Left lung (tissue), 10 donors: ENCODE measurements around the gene PHACTR1. TPM values are rescaled to one million over a fixed set of nuclear protein-coding genes. Genes with fewer than 3 reads are reported as not detected.

ENCODE experiments used
- ATAC-seq: fragments of 200-7000 bp; cut with Tn5 transposase; one replicate; pipeline ENCODE4 v1.9.1; 2020; ENCODE audit warnings: moderate library complexity
- DNase-seq, 4 donors: peaks; one replicate each; pipeline ENCODE4 v3.0.0-alpha.2; 2013 to 2020
- H3K27ac ChIP-seq, 2 donors: fragments of 200-600 bp; sonication (generic) in 1 of 2; one replicate each; pipeline versions ENCODE4 v1.5.0 to v1.8.0; 2020 to 2021
- H3K27me3 ChIP-seq, 2 donors: fragments of 200-600 bp; sonication (generic) in 1 of 2; one replicate each; pipeline versions ENCODE4 v1.5.0 to v1.8.0; 2020 to 2021
- H3K36me3 ChIP-seq, 2 donors: fragments of 200-600 bp; sonication (generic) in 1 of 2; one replicate each; pipeline versions ENCODE4 v1.5.0 to v1.8.0; 2020 to 2021
- H3K4me1 ChIP-seq, 2 donors: fragments of 200-600 bp; one replicate each; pipeline ENCODE4 v1.8.0; 2021
- H3K4me3 ChIP-seq, 2 donors: fragments of 200-600 bp; sonication (generic) in 1 of 2; one replicate each; pipeline versions ENCODE4 v1.5.0 to v1.8.0; 2020 to 2021; ENCODE audit warnings: mild to moderate bottlenecking in 1 of 2
- H3K9me3 ChIP-seq, 2 donors: fragments of 200-600 bp; sonication (generic) in 1 of 2; one replicate each; pipeline versions ENCODE4 v1.5.0 to v1.8.0; 2020 to 2021
- intact Hi-C, 2 donors: fragments of 100-400 bp; cut with DNase I; formaldehyde crosslinking; loops; one replicate each; pipeline versions ENCODE4 v1.11.2 to v1.14.2; 2022
- polyA plus RNA-seq, 6 donors: library from polyadenylated mRNA; unstranded; fragments of 120-200 nt; gene quantifications; one replicate each; pipeline ENCODE4 v1.2.1, GENCODE V29; 2013; ENCODE audit not compliant: insufficient read length in 6 of 6
- total RNA-seq, 2 donors: library from RNA; stranded (reverse); fragmentation: NEBNext Ultra II Directional; extraction: Animal tissue kit (Norgen Biotek cat#: 25700); gene quantifications; one replicate each; pipeline ENCODE4 v1.2.1, GENCODE V29; 2021
- TF ChIP-seq, protein P1 (sequence below), 2 donors: fragments of 200-600 bp; sonication (generic) in 1 of 2; IDR thresholded peaks; one replicate each; pipeline versions ENCODE4 v1.5.0 to v1.8.0; 2021; ENCODE audit warnings: antibody characterized with exemption in 2 of 2
- donor health status: DM: no; HTN: yes; CAD: no.
- donor health status: DM: no; HTN: no; CAD: no.

PHACTR1 gene
- total and polyA plus RNA-seq, 8 donors, result 12.1 to 53.3 (median 15.8) TPM

DNA sequence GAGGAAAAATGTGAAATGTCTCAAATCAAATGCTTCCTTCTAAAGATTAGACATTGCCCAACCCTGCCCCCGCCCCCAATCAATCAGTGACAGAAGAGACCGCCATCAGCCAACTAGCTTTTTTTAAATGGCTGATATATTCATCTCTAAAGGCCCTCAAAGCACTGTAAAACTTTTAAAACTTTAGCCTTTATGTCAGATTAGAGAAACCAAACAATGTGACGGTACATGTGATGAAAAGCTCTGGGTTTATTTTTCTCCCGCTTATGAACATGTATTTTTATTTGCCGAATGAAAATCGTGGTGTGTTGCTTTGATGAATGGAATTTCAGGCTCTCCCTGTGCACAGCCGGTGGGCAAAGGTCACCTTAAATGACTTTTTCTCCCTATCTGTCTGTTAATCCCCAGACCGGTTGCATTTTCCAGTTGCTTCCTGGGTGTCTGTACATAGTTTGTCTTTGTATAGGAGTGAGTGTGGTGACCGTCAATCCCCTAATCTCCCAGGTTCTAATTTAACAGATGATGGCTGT, 573.3 kb downstream of the PHACTR1 start:
- no peak for DNase-seq

DNA sequence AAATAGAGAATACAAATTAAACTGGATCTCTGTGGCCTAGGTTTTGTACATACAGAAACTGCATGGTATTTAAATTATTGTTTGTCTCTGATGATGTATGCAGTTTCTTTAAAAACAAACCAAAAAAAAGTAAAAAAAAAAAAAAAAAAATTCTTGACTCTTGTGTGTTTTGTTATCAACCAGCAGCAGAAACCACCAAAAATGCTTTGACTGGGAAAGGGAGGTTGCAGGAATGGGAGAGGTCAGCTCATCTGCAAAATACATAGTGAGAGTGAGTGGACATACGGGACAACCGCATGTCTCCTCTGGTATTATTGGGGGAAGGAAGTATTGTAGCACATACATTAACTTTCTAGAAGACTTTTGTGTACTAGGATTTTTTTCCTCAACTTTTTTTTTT, 573.8 kb downstream of the PHACTR1 start:
- intact Hi-C loops, result no loop called here
- TF ChIP-seq, protein P1, sequence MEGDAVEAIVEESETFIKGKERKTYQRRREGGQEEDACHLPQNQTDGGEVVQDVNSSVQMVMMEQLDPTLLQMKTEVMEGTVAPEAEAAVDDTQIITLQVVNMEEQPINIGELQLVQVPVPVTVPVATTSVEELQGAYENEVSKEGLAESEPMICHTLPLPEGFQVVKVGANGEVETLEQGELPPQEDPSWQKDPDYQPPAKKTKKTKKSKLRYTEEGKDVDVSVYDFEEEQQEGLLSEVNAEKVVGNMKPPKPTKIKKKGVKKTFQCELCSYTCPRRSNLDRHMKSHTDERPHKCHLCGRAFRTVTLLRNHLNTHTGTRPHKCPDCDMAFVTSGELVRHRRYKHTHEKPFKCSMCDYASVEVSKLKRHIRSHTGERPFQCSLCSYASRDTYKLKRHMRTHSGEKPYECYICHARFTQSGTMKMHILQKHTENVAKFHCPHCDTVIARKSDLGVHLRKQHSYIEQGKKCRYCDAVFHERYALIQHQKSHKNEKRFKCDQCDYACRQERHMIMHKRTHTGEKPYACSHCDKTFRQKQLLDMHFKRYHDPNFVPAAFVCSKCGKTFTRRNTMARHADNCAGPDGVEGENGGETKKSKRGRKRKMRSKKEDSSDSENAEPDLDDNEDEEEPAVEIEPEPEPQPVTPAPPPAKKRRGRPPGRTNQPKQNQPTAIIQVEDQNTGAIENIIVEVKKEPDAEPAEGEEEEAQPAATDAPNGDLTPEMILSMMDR (IDR thresholded peaks at IDR 0.05), result no peak
- Histone ChIP-seq H3K36me3 (peaks cover 0 to 92% of the 10 kb centered on the region in 2 donors), H3K4me1 (peaks cover 0 to 22% of the 10 kb centered on the region in 2 donors), H3K9me3 (peaks cover 0 to 14% of the 10 kb centered on the region in 2 donors), H3K27ac (no peak overlapping the region), H3K4me3 (no peak overlapping the region), H3K27me3 (no peaks in the 10 kb centered on the region)
- ATAC-seq (no peak), DNase-seq (no peak)

More for the DNA sequence above, 573.3 kb downstream of the PHACTR1 start:
- Histone ChIP-seq H3K9me3 (peaks cover 0 to 14% of the 10 kb centered on the region in 2 donors), H3K27me3 (no peaks in the 10 kb centered on the region), H3K4me3 (no peak overlapping the region), H3K27ac (no peak overlapping the region), H3K4me1 (peaks cover 0 to 23% of the 10 kb centered on the region in 2 donors), H3K36me3 (peaks cover 0 to 92% of the 10 kb centered on the region in 2 donors)
- intact Hi-C loops, result no loop called here
- no peak for ATAC-seq
- TF ChIP-seq, protein P1 (IDR thresholded peaks at IDR 0.05), result no peak

DNA sequence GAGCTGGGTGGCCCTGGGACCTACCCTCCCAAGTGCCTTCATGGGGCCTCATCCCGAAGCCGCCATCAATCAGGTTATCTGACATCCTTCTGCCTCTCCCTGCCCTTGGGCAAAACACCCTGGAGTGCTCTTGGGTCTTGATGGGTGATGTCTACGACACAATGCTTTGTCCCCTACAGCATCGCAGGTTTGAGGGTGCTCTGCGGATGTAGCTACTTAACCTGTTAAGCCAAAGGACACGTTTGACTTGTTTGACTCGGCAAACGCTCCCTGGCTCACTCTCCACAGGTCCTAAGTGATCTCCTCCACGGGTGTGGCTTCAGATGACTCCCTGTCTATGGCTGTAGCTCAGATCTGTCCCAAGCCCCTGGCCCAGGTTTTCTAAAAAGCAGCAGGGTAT, 576.2 kb downstream of the PHACTR1 start:
- no peak overlapping the region for H3K4me3 ChIP-seq
- no peaks in the 10 kb centered on the region for H3K9me3 ChIP-seq
- no peak overlapping the region for H3K27ac ChIP-seq
- intact Hi-C loops, result no loop called here
- H3K36me3 ChIP-seq, result peaks cover 0 to 74% of the 10 kb centered on the region in 2 donors
- DNase-seq, result no peak
- TF ChIP-seq, protein P1 (IDR thresholded peaks at IDR 0.05), result no peak
- ATAC-seq, result no peak
- peaks cover 0 to 8% of the 10 kb centered on the region in 2 donors for H3K4me1 ChIP-seq
- no peaks in the 10 kb centered on the region for H3K27me3 ChIP-seq

DNA sequence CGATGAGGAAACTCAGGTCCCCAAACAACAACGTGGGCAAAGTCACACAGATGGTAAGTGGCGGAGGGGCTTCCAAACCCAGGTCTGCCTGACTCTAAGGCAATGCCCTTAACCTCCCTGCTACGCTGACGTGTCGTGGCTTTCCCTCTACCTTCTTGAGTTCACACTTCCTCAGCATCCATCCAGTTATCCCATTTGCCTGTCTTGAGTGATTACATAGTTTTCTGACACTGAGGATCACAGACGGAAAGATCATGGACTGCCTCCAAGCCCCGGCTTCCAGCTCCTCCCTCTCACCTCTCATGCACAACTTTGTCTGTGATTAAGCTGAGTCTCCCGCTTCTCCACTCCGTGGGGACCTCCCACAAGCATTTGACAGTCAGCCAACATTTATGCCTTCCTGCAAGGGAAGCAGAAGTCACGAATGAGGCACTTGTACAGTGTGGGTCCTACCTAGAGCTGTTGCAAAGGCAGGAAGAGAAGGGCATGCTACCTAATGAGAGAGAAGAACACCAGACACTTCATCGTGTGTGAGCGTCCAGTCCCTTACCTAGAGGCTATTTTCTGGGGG, 578.0 kb downstream of the PHACTR1 start:
- Histone ChIP-seq H3K36me3 (peaks cover 0 to 59% of the 10 kb centered on the region in 2 donors), H3K27me3 (no peaks in the 10 kb centered on the region), H3K9me3 (no peaks in the 10 kb centered on the region), H3K27ac (peak overlapping the region in 1 of 2 donors; percentile 55), H3K4me1 (peaks cover 0 to 8% of the 10 kb centered on the region in 2 donors), H3K4me3 (no peak overlapping the region)
- intact Hi-C loops, result no loop called here
- DNase-seq (no peak), ATAC-seq (no peak)
- TF ChIP-seq, protein P1 (IDR thresholded peaks at IDR 0.05), result no peak

DNA sequence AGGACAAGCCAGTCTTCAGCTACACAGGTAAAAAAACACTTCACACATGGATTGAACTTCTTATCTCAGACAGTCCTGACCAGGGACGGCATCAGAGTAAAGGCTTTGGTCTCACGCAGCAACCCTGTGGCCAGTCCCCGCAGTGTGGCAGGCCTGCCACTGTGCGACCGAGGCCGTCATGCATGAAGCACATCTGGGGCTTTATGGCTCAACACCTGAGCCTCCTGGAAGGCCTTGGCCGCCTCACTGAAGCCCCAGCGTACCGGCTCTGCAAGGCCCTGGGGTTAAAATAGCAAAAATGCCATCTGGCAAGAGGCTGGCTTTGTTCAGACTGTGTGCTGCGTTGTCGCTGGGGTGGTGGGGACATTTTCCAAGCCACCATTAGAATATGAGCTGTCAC, 579.0 kb downstream of the PHACTR1 start:
- peaks cover 0 to 59% of the 10 kb centered on the region in 2 donors for H3K36me3 ChIP-seq
- no peaks in the 10 kb centered on the region for H3K9me3 ChIP-seq
- DNase-seq, result no peak
- no peak for ATAC-seq
- peak overlapping the region in 1 of 2 donors; percentile 55 for H3K27ac ChIP-seq
- intact Hi-C loops, result no loop called here
- H3K4me3 ChIP-seq, result no peak overlapping the region
- H3K4me1 ChIP-seq, result peaks cover 0 to 8% of the 10 kb centered on the region in 2 donors
- H3K27me3 ChIP-seq, result no peaks in the 10 kb centered on the region
- TF ChIP-seq, protein P1 (IDR thresholded peaks at IDR 0.05), result no peak
